ENCODE data around the gene PER3. TPM values are rescaled to one million over a fixed set of nuclear protein-coding genes. Genes with fewer than 3 reads are reported as not detected.

Gene PER3
- total and polyA plus RNA-seq, 7 donors: 1.4 to 15.1 (median 4.8) TPM

DNA sequence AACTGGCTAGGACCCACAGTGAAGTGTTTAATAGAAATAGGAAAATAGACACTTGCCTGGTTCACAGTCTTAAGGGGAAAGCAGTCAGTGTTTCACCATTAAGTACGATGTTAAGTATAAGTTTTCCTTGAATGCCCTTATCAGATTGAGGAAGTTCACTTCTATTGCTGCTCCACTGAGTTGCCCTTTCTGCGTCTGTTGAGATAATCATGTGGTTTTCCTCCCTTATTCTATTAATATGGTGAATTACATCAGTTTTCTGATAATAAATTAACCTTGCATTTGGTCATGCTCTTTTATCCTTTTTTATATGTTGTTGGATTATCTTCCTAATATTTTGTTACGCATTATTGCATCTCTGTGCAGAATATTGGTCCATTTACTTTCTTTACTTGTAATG lies 47.4 kb downstream of the PER3 start:
- Histone ChIP-seq H3K4me3 (no peak overlapping the region), H3K9me3 (no peaks in the 10 kb centered on the region), H3K4me1 (peaks cover 6% of the 10 kb centered on the region), H3K27me3 (ENCODE audit: insufficient read depth in 3 of 3, low read length in 2 of 3) (no peaks in the 10 kb centered on the region), H3K27ac (no peak overlapping the region), H3K36me3 (ENCODE audit: insufficient read depth in 1 of 2, low read depth in 1 of 2) (peaks cover 0 to 86% of the 10 kb centered on the region in 2 donors)
- WGBS, 3 donors: 69 to 79% (median 77%) methylated on average over 3 of the region's 3 CpGs
- DNase-seq: no peak
- ATAC-seq: no peak
- TF ChIP-seq, protein P1, sequence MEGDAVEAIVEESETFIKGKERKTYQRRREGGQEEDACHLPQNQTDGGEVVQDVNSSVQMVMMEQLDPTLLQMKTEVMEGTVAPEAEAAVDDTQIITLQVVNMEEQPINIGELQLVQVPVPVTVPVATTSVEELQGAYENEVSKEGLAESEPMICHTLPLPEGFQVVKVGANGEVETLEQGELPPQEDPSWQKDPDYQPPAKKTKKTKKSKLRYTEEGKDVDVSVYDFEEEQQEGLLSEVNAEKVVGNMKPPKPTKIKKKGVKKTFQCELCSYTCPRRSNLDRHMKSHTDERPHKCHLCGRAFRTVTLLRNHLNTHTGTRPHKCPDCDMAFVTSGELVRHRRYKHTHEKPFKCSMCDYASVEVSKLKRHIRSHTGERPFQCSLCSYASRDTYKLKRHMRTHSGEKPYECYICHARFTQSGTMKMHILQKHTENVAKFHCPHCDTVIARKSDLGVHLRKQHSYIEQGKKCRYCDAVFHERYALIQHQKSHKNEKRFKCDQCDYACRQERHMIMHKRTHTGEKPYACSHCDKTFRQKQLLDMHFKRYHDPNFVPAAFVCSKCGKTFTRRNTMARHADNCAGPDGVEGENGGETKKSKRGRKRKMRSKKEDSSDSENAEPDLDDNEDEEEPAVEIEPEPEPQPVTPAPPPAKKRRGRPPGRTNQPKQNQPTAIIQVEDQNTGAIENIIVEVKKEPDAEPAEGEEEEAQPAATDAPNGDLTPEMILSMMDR (IDR thresholded peaks at IDR 0.05): no peak
- intact Hi-C loops (cut with DNase I): loop anchor here in 1 of 2 donors (1.0 kb wide), 1 partner anchor 16 kb away; no protein-coding TSS in a partner anchor

DNA sequence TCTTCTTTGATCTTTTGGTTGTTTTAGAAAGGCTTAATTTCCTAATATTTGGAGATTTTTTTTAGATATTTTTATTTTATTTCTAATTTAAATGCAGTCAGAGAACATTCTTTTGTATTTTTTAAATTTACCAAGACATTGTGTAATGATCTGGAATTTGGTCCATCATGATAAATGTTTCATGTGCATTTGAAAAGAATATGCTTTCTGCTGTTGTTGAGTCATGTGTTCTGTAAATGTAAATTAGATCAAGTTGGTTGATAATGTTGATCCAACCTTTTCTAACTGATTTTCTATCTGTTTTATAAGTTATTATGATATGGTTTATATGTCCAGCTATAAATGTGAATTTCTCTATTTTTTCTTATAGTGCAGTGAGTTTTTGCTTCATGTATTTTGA lies 48.9 kb downstream of the PER3 start:
- intact Hi-C loops (cut with DNase I): no loop called here
- Histone ChIP-seq H3K36me3 (ENCODE audit: insufficient read depth in 1 of 2, low read depth in 1 of 2) (peaks cover 2 to 86% of the 10 kb centered on the region in 2 donors), H3K27me3 (ENCODE audit: insufficient read depth in 3 of 3, low read length in 2 of 3) (no peaks in the 10 kb centered on the region), H3K27ac (no peak overlapping the region), H3K4me3 (no peak overlapping the region), H3K9me3 (peaks cover under 1% of the 10 kb centered on the region), H3K4me1 (peaks cover 6% of the 10 kb centered on the region)
- DNase-seq (no peak), ATAC-seq (no peak)
- TF ChIP-seq, protein P1 (IDR thresholded peaks at IDR 0.05): no peak

DNA sequence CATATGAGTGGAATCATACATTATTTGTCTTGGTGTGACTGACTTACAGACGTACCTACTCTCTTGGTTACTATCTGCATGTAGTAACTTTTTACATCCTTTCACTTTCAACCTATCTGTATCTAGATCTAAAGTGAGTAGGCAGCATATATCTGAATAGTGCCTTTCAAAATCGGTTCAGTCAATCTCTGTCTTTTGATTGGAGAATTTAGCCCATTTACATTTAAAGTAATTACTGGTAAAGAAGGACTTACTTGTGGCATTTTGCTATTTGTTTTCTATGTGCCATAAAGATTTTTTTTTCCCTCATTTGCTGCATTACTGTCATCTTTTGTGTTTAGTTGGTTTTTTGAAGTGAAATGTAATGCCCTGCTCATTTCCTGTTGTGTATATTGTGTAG lies 54.6 kb downstream of the PER3 start:
- intact Hi-C loops (cut with DNase I): no loop called here
- Histone ChIP-seq H3K27ac (no peak overlapping the region), H3K36me3 (ENCODE audit: insufficient read depth in 1 of 2, low read depth in 1 of 2) (peaks cover 17 to 93% of the 10 kb centered on the region in 2 donors), H3K9me3 (peaks cover 16% of the 10 kb centered on the region), H3K4me1 (no peaks in the 10 kb centered on the region), H3K4me3 (no peak overlapping the region), H3K27me3 (ENCODE audit: insufficient read depth in 3 of 3, low read length in 2 of 3) (no peaks in the 10 kb centered on the region)
- TF ChIP-seq, protein P1 (IDR thresholded peaks at IDR 0.05): no peak
- WGBS, 3 donors: 95 to 99% (median 97%) methylated on average over 2 of the region's 2 CpGs
- ATAC-seq (no peak), DNase-seq (no peak)

DNA sequence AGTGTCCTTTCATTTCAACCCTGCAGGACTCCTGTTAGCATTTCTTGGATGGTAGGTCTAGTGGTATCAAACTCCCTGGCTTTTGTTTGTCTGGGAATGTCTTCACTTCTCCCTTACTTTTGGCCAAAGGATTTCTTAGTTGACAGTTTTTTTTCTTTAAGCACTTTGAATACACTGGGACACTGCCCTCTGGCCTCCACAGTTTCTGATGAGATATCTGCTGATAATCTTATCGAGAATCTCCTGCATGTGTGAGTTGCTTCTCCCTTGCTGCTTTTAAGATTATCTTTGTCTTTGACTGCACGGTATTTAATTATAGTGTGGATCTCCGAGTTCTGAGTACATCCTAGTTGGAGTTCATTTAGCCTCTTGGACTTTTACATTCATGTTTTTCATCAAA lies 55.4 kb downstream of the PER3 start:
- Histone ChIP-seq H3K27ac (no peak overlapping the region), H3K27me3 (ENCODE audit: insufficient read depth in 3 of 3, low read length in 2 of 3) (no peaks in the 10 kb centered on the region), H3K9me3 (peaks cover 16% of the 10 kb centered on the region), H3K36me3 (ENCODE audit: insufficient read depth in 1 of 2, low read depth in 1 of 2) (peaks cover 17 to 93% of the 10 kb centered on the region in 2 donors), H3K4me1 (no peaks in the 10 kb centered on the region), H3K4me3 (no peak overlapping the region)
- TF ChIP-seq, protein P1 (IDR thresholded peaks at IDR 0.05): no peak
- WGBS, 3 donors: 93 to 99% (median 96%) methylated on average over 3 of the region's 3 CpGs
- DNase-seq (no peak), ATAC-seq (no peak)
- intact Hi-C loops (cut with DNase I): no loop called here

DNA sequence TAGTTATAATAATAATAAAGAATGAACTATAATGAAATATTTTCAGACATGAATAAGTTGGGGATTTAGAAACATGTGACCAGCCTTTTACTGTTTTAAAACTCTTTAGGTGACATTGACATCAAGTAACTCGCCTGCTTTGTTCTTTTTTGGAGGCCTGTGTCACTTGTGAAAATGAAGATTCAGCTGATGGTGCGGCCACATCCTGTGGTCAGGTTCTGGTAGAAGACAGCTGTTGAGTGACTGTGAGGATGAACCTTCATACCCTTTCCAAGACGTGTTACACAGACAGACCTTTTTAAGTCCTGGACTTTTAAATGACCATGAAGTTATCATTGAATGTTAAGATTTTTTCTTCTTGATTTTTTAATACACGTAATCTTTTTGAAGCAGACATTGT lies 58.4 kb downstream of the PER3 start:
- WGBS, 3 donors: 89 to 93% (median 92%) methylated on average over 4 of the region's 4 CpGs
- Histone ChIP-seq H3K36me3 (ENCODE audit: insufficient read depth in 1 of 2, low read depth in 1 of 2) (peaks cover 16 to 83% of the 10 kb centered on the region in 2 donors), H3K27ac (no peak overlapping the region), H3K9me3 (peaks cover 16% of the 10 kb centered on the region), H3K4me1 (no peaks in the 10 kb centered on the region), H3K4me3 (no peak overlapping the region), H3K27me3 (ENCODE audit: insufficient read depth in 3 of 3, low read length in 2 of 3) (no peaks in the 10 kb centered on the region)
- intact Hi-C loops (cut with DNase I): no loop called here
- TF ChIP-seq, protein P1 (IDR thresholded peaks at IDR 0.05): no peak
- no peak for DNase-seq
- no peak for ATAC-seq
